ENCODE results near the gene TBC1D22B. TPM values are rescaled to one million over a fixed set of nuclear protein-coding genes. Genes with fewer than 3 reads are reported as not detected.
"Not testable (repeated sequence)": the region's sequence is repeated elsewhere in the genome, so short reads cannot be mapped to it uniquely, and the experiment has no call there.

Gene TBC1D22B
- total and polyA plus RNA-seq, 9 of the 15 experiments (the other 6 are each of a cell fraction or from before 2014, with no cell fraction given), result 4.8 to 24.2 (median 13.5) TPM

DNA sequence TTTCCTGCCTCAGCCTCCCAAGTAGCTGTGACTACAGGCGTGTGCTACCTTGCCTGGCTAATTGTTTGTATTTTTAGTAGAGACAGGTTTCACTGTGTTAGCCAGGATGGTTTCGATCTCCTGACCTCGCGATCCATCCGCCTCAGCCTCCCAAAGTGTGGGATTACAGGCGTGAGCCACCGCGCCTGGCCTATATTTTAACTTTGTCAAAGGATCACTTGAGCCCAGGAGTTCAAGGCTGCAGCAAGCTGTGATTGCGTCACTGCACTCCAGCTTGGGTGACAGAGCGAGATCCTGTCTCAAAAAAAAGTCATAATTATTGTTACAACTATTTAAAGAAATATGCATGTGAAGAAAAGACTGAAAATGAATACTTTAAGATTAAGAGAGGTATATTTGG is 72.8 kb downstream of the TBC1D22B start:
- ATAC-seq; H3K9me1 ChIP-seq (ENCODE audit: control insufficient read depth, insufficient read depth, low read length); H3K4me2 ChIP-seq (ENCODE audit: insufficient read depth, low read length); H3K9ac ChIP-seq (ENCODE audit: insufficient read depth in 1 of 2, low read depth in 2 of 2, low read length in 2 of 2); CTCF ChIA-PET (ENCODE audit: low intra/inter-chr PET ratio); FAIRE-seq; H3K9me3 ChIP-seq (replicated peaks; ENCODE audit: control insufficient read depth, insufficient read depth, low read depth, low read length); H2AFZ ChIP-seq (ENCODE audit: low read depth, low read length); H3K79me2 ChIP-seq (ENCODE audit: control insufficient read depth, insufficient read depth, low read length); in situ Hi-C loops (cut with MboI); BruUV-seq (replicated peaks); H4K20me1 ChIP-seq (replicated peaks; ENCODE audit: control insufficient read depth, insufficient read depth, low read length); DNase-seq (ENCODE audit: extremely low read depth in 1 of 4, low spot score in 3 of 4); H3K4me1 ChIP-seq (replicated peaks in 1 of 2; ENCODE audit: control insufficient read depth in 2 of 2, insufficient read depth in 2 of 2, low read length in 2 of 2); intact Hi-C loops (cut with micrococcal nuclease); H3K4me3 ChIP-seq; H3K27me3 ChIP-seq (ENCODE audit: control insufficient read depth in 2 of 2, insufficient read depth in 2 of 2, low read length in 2 of 2); H3K27ac ChIP-seq (ENCODE audit: extremely low read depth, low read depth, low read length); TF ChIP-seq CEBPG (CRISPR knock-in tag; IDR thresholded peaks at IDR 0.05); ATF3 (CRISPR knock-in tag; conservative IDR thresholded peaks at IDR 0.05): not testable (repeated sequence)
- TF ChIP-seq CEBPB (tag; IDR thresholded peaks at IDR 0.05) (peak; percentile 81), CEBPG (tag; conservative IDR thresholded peaks at IDR 0.05 in 1 of 2, IDR thresholded peaks at IDR 0.05 in 1 of 2) (peak in 1 of 2 experiments; percentile 66; a peak in 2 of 4 replicates), ATF3 (IDR thresholded peaks at IDR 0.05) (peak; percentile 29; the same call in 1 of the 2 replicates)
- peaks cover 41% of the 10 kb centered on the region; the same call in 2 of the 3 replicates for H3K36me3 ChIP-seq (ENCODE audit: control insufficient read depth, insufficient read depth, low read length)
- POLR2A ChIA-PET, result interaction anchor here (0.8 kb wide), 1 partner anchor 1218 kb away, joined by 3 read pairs; no protein-coding TSS in a partner anchor
- WGBS (ENCODE audit: insufficient coverage, low coverage, missing lambda C conversion rate), result 94% methylated on average over 10 of the region's 10 CpGs
